ENCODE data around the gene NIPSNAP3A. TPM values are rescaled to one million over a fixed set of nuclear protein-coding genes. Genes with fewer than 3 reads are reported as not detected.

Gene NIPSNAP3A
- polyA plus RNA-seq, 3 donors: 26.9 to 103 (median 97.8) TPM

DNA sequence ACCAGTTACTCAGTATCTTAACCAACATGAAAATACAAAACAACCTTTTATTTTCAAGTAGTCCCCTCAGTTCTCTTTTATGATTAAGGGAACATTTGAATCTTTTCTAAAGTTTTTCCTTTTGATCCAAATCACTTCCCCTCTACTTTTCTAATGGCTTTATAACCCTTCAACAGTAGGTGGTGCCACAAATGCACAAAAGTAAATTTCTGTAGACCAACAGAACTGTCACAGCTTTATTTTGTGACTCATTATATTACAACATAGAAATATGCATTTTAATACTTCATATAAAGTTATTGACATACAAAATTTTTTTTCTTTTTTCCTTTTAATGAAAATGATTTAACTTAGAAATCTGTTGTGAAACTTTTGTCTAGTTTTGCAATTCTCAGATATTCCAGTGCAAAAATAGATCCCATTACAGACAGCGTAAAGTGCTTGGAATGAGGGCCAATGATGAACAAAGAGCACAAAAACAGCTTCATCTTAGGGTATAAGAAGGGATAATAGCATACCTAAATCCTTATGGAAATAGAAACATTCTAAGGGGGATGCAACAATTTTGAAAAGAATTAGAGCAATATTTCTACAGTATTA is 33.4 kb downstream of the NIPSNAP3A start:
- intact Hi-C loops (cut with micrococcal nuclease): loop anchor here (5.0 to 10.0 kb wide), 4 partner anchors 146 to 384 kb away; partner anchors contain the start of gene ABCA1 (in 1 of the 2)
- H3K9me3 ChIP-seq (replicated peaks in 1 of 2; ENCODE audit: control insufficient read depth in 1 of 2, insufficient read depth in 1 of 2, low read length in 2 of 2): no peaks in the 10 kb centered on the region
- peaks cover 20 to 23% of the 10 kb centered on the region in 2 donors for H3K36me3 ChIP-seq (replicated peaks in 1 of 2; ENCODE audit: control insufficient read depth in 1 of 2, insufficient read depth in 2 of 2, low read length in 2 of 2)
- TF ChIP-seq, protein P1, sequence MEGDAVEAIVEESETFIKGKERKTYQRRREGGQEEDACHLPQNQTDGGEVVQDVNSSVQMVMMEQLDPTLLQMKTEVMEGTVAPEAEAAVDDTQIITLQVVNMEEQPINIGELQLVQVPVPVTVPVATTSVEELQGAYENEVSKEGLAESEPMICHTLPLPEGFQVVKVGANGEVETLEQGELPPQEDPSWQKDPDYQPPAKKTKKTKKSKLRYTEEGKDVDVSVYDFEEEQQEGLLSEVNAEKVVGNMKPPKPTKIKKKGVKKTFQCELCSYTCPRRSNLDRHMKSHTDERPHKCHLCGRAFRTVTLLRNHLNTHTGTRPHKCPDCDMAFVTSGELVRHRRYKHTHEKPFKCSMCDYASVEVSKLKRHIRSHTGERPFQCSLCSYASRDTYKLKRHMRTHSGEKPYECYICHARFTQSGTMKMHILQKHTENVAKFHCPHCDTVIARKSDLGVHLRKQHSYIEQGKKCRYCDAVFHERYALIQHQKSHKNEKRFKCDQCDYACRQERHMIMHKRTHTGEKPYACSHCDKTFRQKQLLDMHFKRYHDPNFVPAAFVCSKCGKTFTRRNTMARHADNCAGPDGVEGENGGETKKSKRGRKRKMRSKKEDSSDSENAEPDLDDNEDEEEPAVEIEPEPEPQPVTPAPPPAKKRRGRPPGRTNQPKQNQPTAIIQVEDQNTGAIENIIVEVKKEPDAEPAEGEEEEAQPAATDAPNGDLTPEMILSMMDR (IDR thresholded peaks at IDR 0.05): peak; percentile 81
- no CpG with 5 or more reads among the region's 1 CpG for WGBS (ENCODE audit: insufficient coverage)
- no peaks in the 10 kb centered on the region for H3K27me3 ChIP-seq (ENCODE audit: control insufficient read depth in 2 of 2, insufficient read depth in 2 of 2, low read length in 2 of 2)
- peak overlapping the region in 1 of 2 donors; percentile 74 for H3K27ac ChIP-seq (ENCODE audit: low read depth in 1 of 2, low read length in 2 of 2)
- H3K27me3 Mint-ChIP-seq (ENCODE audit: low read depth in 3 of 3): no peaks in the 10 kb centered on the region
- no peaks in the 10 kb centered on the region for H3K9me3 Mint-ChIP-seq
- H3K4me3 ChIP-seq (replicated peaks in 1 of 3; ENCODE audit: low read depth in 2 of 3, low read length in 3 of 3): no peak overlapping the region
- H3K4me1 Mint-ChIP-seq: peaks cover 22% of the 10 kb centered on the region
- DNase-seq: peak; percentile 54 to 79 (median 72)
- no peak overlapping the region for H3K9ac ChIP-seq (ENCODE audit: insufficient read depth, low read length, poor library complexity, severe bottlenecking)
- peak overlapping the region in 1 of 2 donors; percentile 39 for H3K4me3 Mint-ChIP-seq
- H3K4me1 ChIP-seq (ENCODE audit: control insufficient read depth in 1 of 2, insufficient read depth in 2 of 2, low read length in 2 of 2): peaks cover 34 to 45% of the 10 kb centered on the region in 2 donors
- H2AFZ ChIP-seq (ENCODE audit: insufficient read depth, low read depth, low read length, poor library complexity, severe bottlenecking): no peak overlapping the region
- H4K20me1 ChIP-seq (ENCODE audit: insufficient read depth, low read length): no peaks in the 10 kb centered on the region
- H3K27ac Mint-ChIP-seq: peak overlapping the region; percentile 77 to 91 (median 88)
- H3K4me2 ChIP-seq (replicated peaks; ENCODE audit: extremely low read depth, low read length, poor library complexity, severe bottlenecking): peak overlapping the region; percentile 47
- no peaks in the 10 kb centered on the region for H3K79me2 ChIP-seq (ENCODE audit: insufficient read depth, low read length)
- peaks cover 15 to 31% of the 10 kb centered on the region in 2 donors for H3K36me3 Mint-ChIP-seq

DNA sequence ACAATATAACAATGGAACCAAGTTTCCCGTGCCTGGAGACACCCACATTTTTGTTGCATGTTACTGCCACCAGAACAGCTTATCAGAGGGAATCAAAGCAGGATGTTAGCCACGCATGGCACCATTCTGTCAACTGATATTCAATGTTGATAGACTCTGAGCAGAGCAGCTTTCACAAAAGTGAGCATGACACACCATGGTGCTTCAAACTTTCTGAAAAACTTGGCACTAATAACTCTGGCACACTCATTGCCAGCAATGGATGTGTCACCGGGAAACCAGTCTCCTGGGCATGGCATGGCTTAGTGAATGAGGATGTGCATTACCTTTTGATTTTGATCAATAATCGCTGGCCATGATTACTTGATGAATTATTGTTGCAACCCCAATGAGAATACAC is 36.1 kb downstream of the NIPSNAP3A start:
- H3K27ac ChIP-seq (ENCODE audit: low read depth in 1 of 2, low read length in 2 of 2): peak overlapping the region in 1 of 2 donors; percentile 42
- no peaks in the 10 kb centered on the region for H4K20me1 ChIP-seq (ENCODE audit: insufficient read depth, low read length)
- no peak overlapping the region for H3K4me3 ChIP-seq (replicated peaks in 1 of 3; ENCODE audit: low read depth in 2 of 3, low read length in 3 of 3)
- Mint-ChIP-seq H3K4me3 (no peak overlapping the region), H3K27me3 (ENCODE audit: low read depth in 3 of 3) (no peaks in the 10 kb centered on the region), H3K36me3 (peaks cover 36 to 58% of the 10 kb centered on the region in 2 donors), H3K27ac (peak overlapping the region in 2 of 7 donors; percentile 39 to 54), H3K9me3 (no peaks in the 10 kb centered on the region), H3K4me1 (peaks cover 22% of the 10 kb centered on the region)
- H3K4me1 ChIP-seq (ENCODE audit: control insufficient read depth in 1 of 2, insufficient read depth in 2 of 2, low read length in 2 of 2): peaks cover 22 to 30% of the 10 kb centered on the region in 2 donors
- no peak overlapping the region for H2AFZ ChIP-seq (ENCODE audit: insufficient read depth, low read depth, low read length, poor library complexity, severe bottlenecking)
- peaks cover 47 to 50% of the 10 kb centered on the region in 2 donors for H3K36me3 ChIP-seq (replicated peaks in 1 of 2; ENCODE audit: control insufficient read depth in 1 of 2, insufficient read depth in 2 of 2, low read length in 2 of 2)
- no peak for DNase-seq
- H3K79me2 ChIP-seq (ENCODE audit: insufficient read depth, low read length): no peaks in the 10 kb centered on the region
- no peak overlapping the region for H3K4me2 ChIP-seq (replicated peaks; ENCODE audit: extremely low read depth, low read length, poor library complexity, severe bottlenecking)
- 96% methylated on average over 2 of the region's 4 CpGs for WGBS (ENCODE audit: insufficient coverage)
- TF ChIP-seq, protein P1 (IDR thresholded peaks at IDR 0.05): no peak
- H3K27me3 ChIP-seq (ENCODE audit: control insufficient read depth in 2 of 2, insufficient read depth in 2 of 2, low read length in 2 of 2): no peaks in the 10 kb centered on the region
- no peak overlapping the region for H3K9ac ChIP-seq (ENCODE audit: insufficient read depth, low read length, poor library complexity, severe bottlenecking)
- no peaks in the 10 kb centered on the region for H3K9me3 ChIP-seq (replicated peaks in 1 of 2; ENCODE audit: control insufficient read depth in 1 of 2, insufficient read depth in 1 of 2, low read length in 2 of 2)
- intact Hi-C loops (cut with micrococcal nuclease): loop anchor here (5.0 to 10.0 kb wide), 4 partner anchors 144 to 381 kb away; partner anchors contain the start of gene ABCA1 (in 1 of the 2)

Data from CD14-positive monocyte (primary cell).